IMR-90 (cell line): ENCODE data around the gene C16orf74. TPM values are rescaled to one million over a fixed set of nuclear protein-coding genes. Genes with fewer than 3 reads are reported as not detected.

Source experiments
- ATAC-seq: fragments of 200-7000 bp; cut with Tn5 transposase; 2 replicates; pipeline ENCODE4 v1.9.1; 2020; ENCODE audit warnings: low read depth, mild to moderate bottlenecking, moderate library complexity
- BruUV-seq: library from RNA; stranded (reverse); fragments of 400-500 nt; replicated peaks from 2 replicates; lab custom pipeline; 2021; lab: Mats Ljungman, UMichigan
- CTCF ChIA-PET: fragments of 300-600 bp; formaldehyde crosslinking; extraction: SDS; loops from one replicate; lab custom pipeline; 2021; ENCODE audit warnings: antibody characterized with exemption; lab: Yijun Ruan, JAX
- POLR2A ChIA-PET: fragments of 300-600 bp; sonication (Branson Sonifier 250); formaldehyde crosslinking; loops from one replicate; lab custom pipeline; 2022; ENCODE audit warnings: antibody characterized with exemption; ENCODE audit not compliant: unreplicated experiment; lab: Charles Lee
- DNase-seq: peaks from one replicate; pipeline ENCODE4 v3.0.0; 2013
- H2AFZ ChIP-seq: replicated peaks from 2 replicates; pipeline ENCODE3; 2013; ENCODE audit warnings: low read length, mild to moderate bottlenecking; ENCODE audit not compliant: poor library complexity
- H2AK5ac ChIP-seq: 2 replicates; pipeline ENCODE4 v1.6.1; 2013; ENCODE audit warnings: low read depth, low read length, inconsistent platforms
- H2AK9ac ChIP-seq: replicated peaks from 2 replicates; pipeline ENCODE3; 2013; ENCODE audit warnings: mild to moderate bottlenecking, low read depth, low read length, moderate library complexity; ENCODE audit not compliant: poor library complexity
- H2BK120ac ChIP-seq: 2 replicates; pipeline ENCODE4 v1.6.1; 2013; ENCODE audit warnings: low read depth, low read length, inconsistent platforms
- H2BK15ac ChIP-seq: 3 replicates; pipeline ENCODE4 v1.6.1; 2013; ENCODE audit warnings: low read depth, low read length, inconsistent platforms
- H2BK20ac ChIP-seq: 2 replicates; pipeline ENCODE4 v1.6.1; 2013; ENCODE audit warnings: low read depth, mild to moderate bottlenecking, inconsistent platforms, low read length, moderate library complexity
- H2BK5ac ChIP-seq: 2 replicates; pipeline ENCODE4 v1.6.1; 2013; ENCODE audit warnings: mild to moderate bottlenecking, low read depth, low read length, inconsistent platforms; ENCODE audit not compliant: poor library complexity, severe bottlenecking
- H3K14ac ChIP-seq: replicated peaks from 2 replicates; pipeline ENCODE4 v1.6.1; 2013; ENCODE audit warnings: low read depth, low read length, inconsistent platforms
- H3K18ac ChIP-seq: 2 replicates; pipeline ENCODE4 v1.6.1; 2013; ENCODE audit warnings: low read depth, low read length, control low read depth
- H3K23ac ChIP-seq: 2 replicates; pipeline ENCODE4 v1.6.1; 2013; ENCODE audit warnings: low read depth, low read length, inconsistent platforms
- H3K27ac ChIP-seq: 2 replicates; pipeline ENCODE4 v1.5.1; 2013; ENCODE audit warnings: mild to moderate bottlenecking, control low read depth, low read length; ENCODE audit not compliant: insufficient read depth
- H3K27me3 ChIP-seq: 2 replicates; pipeline ENCODE4 v1.6.1; 2013; ENCODE audit warnings: low read length; ENCODE audit not compliant: control insufficient read depth, insufficient read depth
- H3K36me3 ChIP-seq: 2 replicates; pipeline ENCODE4 v1.6.1; 2013; ENCODE audit warnings: low read length, mixed read lengths; ENCODE audit not compliant: control insufficient read depth, insufficient read depth
- H3K4ac ChIP-seq: 2 replicates; pipeline ENCODE4 v1.6.1; 2013; ENCODE audit warnings: low read depth, low read length, inconsistent platforms
- H3K4me1 ChIP-seq: 2 replicates; pipeline ENCODE4 v1.6.1; 2013; ENCODE audit warnings: low read length, mixed read lengths; ENCODE audit not compliant: control insufficient read depth, insufficient read depth
- H3K4me2 ChIP-seq: 2 replicates; pipeline ENCODE4 v1.6.1; 2013; ENCODE audit warnings: low read depth, mild to moderate bottlenecking, control low read depth, low read length, moderate library complexity
- H3K4me3 ChIP-seq: 2 replicates; pipeline ENCODE4 v1.5.1; 2013; ENCODE audit warnings: low read depth, mild to moderate bottlenecking, control low read depth, low read length, moderate library complexity; ENCODE audit not compliant: insufficient read depth
- H3K56ac ChIP-seq: 2 replicates; pipeline ENCODE4 v1.6.1; 2013; ENCODE audit warnings: low read length, inconsistent platforms; ENCODE audit not compliant: insufficient read depth; ENCODE audit errors: extremely low read depth
- H3K79me1 ChIP-seq, 2 experiments: 2 replicates each; pipeline ENCODE4 v1.6.1; 2013; ENCODE audit warnings: low read length in 2 of 2, inconsistent platforms in 1 of 2, low read depth in 1 of 2
- H3K9ac ChIP-seq: 2 replicates; pipeline ENCODE4 v1.6.1; 2013; ENCODE audit warnings: low read depth, low read length, control low read depth
- H3K9me1 ChIP-seq: 2 replicates; pipeline ENCODE4 v1.6.1; 2013; ENCODE audit warnings: low read length, inconsistent platforms; ENCODE audit not compliant: insufficient read depth
- H3K9me3 ChIP-seq: 2 replicates; pipeline ENCODE4 v1.6.1; 2013; ENCODE audit warnings: low read length; ENCODE audit not compliant: control insufficient read depth, insufficient read depth
- H4K20me1 ChIP-seq: 2 replicates; pipeline ENCODE4 v1.6.1; 2013; ENCODE audit warnings: low read length, inconsistent platforms; ENCODE audit not compliant: insufficient read depth
- H4K5ac ChIP-seq: 2 replicates; pipeline ENCODE4 v1.6.1; 2013; ENCODE audit warnings: mild to moderate bottlenecking, low read depth, low read length, control low read depth
- H4K8ac ChIP-seq, 2 experiments: 2 replicates each; pipeline ENCODE4 v1.6.1; 2013; ENCODE audit warnings: low read depth in 2 of 2, low read length in 2 of 2, control low read depth in 1 of 2, inconsistent platforms in 1 of 2
- H4K91ac ChIP-seq: 2 replicates; pipeline ENCODE4 v1.6.1; 2013; ENCODE audit warnings: low read depth, low read length, inconsistent platforms; ENCODE audit not compliant: insufficient read depth
- BHLHE40 ChIP-seq: fragments of 150-350 bp; IDR thresholded peaks from 2 replicates; pipeline ENCODE4 v1.6.1; 2016; ENCODE audit warnings: mild to moderate bottlenecking, low read depth, low read length
- CEBPB ChIP-seq: IDR thresholded peaks from 2 replicates; pipeline ENCODE4 v1.6.1; 2012; ENCODE audit warnings: low read depth, low read length, improper control_type of control experiment
- MAFK ChIP-seq: IDR thresholded peaks from 2 replicates; pipeline ENCODE4 v1.6.1; 2012; ENCODE audit warnings: low read depth, low read length, improper control_type of control experiment
- MAZ ChIP-seq: IDR thresholded peaks from 2 replicates; pipeline ENCODE4 v1.6.1; 2012; ENCODE audit warnings: low read depth, mild to moderate bottlenecking, low read length, improper control_type of control experiment, moderate library complexity, borderline replicate concordance
- NFE2L2 ChIP-seq: fragments of 150-350 bp; IDR thresholded peaks from 2 replicates; pipeline ENCODE4 v1.6.1; 2016; ENCODE audit warnings: low read depth, mild to moderate bottlenecking, low read length
- POLR2A ChIP-seq: IDR thresholded peaks from 2 replicates; pipeline ENCODE4 v1.6.1; 2012; ENCODE audit warnings: mild to moderate bottlenecking, low read depth, low read length
- RCOR1 ChIP-seq: IDR thresholded peaks from 2 replicates; pipeline ENCODE4 v1.6.1; 2012; ENCODE audit warnings: mild to moderate bottlenecking, low read length, improper control_type of control experiment; ENCODE audit not compliant: insufficient replicate concordance
- RFX5 ChIP-seq: IDR thresholded peaks from 2 replicates; pipeline ENCODE4 v1.8.0; 2012; ENCODE audit warnings: low read depth, mild to moderate bottlenecking, low read length, moderate library complexity
- WGBS, 2 experiments: methylation state at CpG; one replicate each; pipeline versions ENCODE4 v1.1.5 to v1.1.7; 2013; ENCODE audit warnings: missing lambda C conversion rate in 2 of 2; ENCODE audit not compliant: insufficient read length in 1 of 2; ENCODE audit errors: extremely low coverage in 2 of 2; 5-methylcytosine and 5-hydroxymethylcytosine counted together
- dilution Hi-C: fragments of 300-500 bp; cut with HindIII; formaldehyde crosslinking; loops from one replicate; pipeline ENCODE4 v1.14.3; 2018; ENCODE audit warnings: low sequenced_read_pairs; ENCODE audit not compliant: unreplicated experiment
- in situ Hi-C: fragments of 300-500 bp; cut with MboI; formaldehyde crosslinking; loops from 3 replicates; pipeline ENCODE4 v1.14.3; 2019; ENCODE audit warnings: low sequenced_read_pairs, inconsistent platforms, mixed read lengths
- intact Hi-C: fragments of 100-400 bp; cut with micrococcal nuclease; formaldehyde crosslinking; loops from 2 replicates; pipeline ENCODE4 v1.10.0; 2022
- polyA plus RNA-seq, 3 experiments: library from polyadenylated mRNA; depleted of rRNA; stranded (reverse); fragments of >200 nt; gene quantifications; 2 replicates each; pipeline ENCODE4 v1.2.3, GENCODE V29; 2012; ENCODE audit warnings: low replicate concordance in 1 of 3
- total RNA-seq: library from RNA; depleted of rRNA; stranded (reverse); fragments of >200 nt; gene quantifications from 2 replicates; pipeline ENCODE4 v1.2.3, GENCODE V29; 2012

Gene C16orf74
- total and polyA plus RNA-seq, 2 of the 4 experiments (the other 2 are of a cell fraction), result 4.5 to 12.2 TPM

DNA sequence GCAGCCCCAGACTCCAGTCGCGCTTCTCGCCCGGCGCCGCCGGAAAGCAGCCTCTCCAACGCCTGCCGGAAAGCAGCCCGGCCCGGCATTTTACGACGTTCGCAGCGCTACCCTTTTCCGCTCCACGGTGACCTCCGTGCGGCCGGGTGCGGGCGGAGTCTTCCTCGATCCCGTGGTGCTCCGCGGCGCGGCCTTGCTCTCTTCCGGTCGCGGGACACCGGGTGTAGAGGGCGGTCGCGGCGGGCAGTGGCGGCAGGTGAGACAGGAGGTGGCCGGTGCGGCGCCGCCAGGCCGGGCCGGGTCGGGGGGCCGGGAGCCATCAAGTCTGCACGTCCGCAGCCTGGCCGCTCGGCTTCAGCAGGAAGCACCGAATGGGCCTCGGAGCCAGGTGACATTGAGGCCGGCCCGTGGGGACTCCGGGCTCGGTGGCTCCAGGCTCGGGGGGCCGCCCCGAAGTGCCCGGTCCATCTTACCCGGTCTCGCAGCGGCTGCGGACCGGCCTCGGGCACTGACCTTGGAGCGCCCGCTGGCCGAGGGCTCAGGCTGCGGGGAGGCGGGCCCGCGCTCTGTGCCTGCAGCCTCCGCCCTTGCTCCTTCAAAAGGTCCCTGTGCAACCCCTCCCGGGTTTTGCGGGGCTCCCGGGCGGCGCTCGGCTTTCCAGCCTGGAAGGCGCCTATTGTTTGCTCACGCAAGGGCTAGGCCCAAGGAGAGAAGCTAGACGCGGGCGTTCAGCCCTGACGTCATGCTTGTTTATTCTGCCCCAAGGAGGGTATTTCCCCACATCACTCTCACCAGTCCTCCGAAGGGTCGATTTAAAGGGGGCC, 48.8 kb upstream of the C16orf74 start, which contains the start of the genes COX4I1 and EMC8:
Gene COX4I1 (plus strand): TSS at position 199 of the 824 bp plus-strand sequence. CDS start 1,511 bp downstream, outside the sequence.
Gene EMC8 (minus strand): TSS at position 48 of the 824 bp plus-strand sequence. CDS start 249 bp downstream, outside the sequence.
- BruUV-seq, result no TSS peak
- Histone ChIP-seq H3K9me3 (no peaks in the 10 kb centered on the region), H3K79me1 (peaks cover 54 to 69% of the 10 kb centered on the region in 2 experiments), H3K4me1 (peaks cover 2% of the 10 kb centered on the region; the same call in 1 of the 2 replicates), H3K27me3 (no peaks in the 10 kb centered on the region), H3K18ac (no peak within 1 kb of the TSS; the same call in 1 of the 2 replicates), H2BK15ac (no peak within 1 kb of the TSS), H3K4ac (peak within 1 kb of the TSS; percentile 76), H3K4me3 (peak within 1 kb of the TSS; percentile 94), H2AK5ac (peak within 1 kb of the TSS; percentile 86), H2AK9ac (peak within 1 kb of the TSS; percentile 95), H2BK5ac (peak within 1 kb of the TSS; percentile 64), H4K8ac (peak within 1 kb of the TSS; percentile 65 to 84; a peak in 3 of 4 replicates), H3K36me3 (peaks cover 44% of the 10 kb centered on the region), H2BK120ac (peak within 1 kb of the TSS; percentile 39; the same call in 1 of the 2 replicates), H4K5ac (peak within 1 kb of the TSS; percentile 19), H3K9ac (peak within 1 kb of the TSS; percentile 74), H3K9me1 (peaks cover 13% of the 10 kb centered on the region; the same call in 1 of the 2 replicates), H4K20me1 (peaks cover 67% of the 10 kb centered on the region), H2BK20ac (no peak within 1 kb of the TSS), H3K23ac (peak within 1 kb of the TSS; percentile 97), H4K91ac (peak within 1 kb of the TSS; percentile 38), H3K14ac (peak within 1 kb of the TSS; percentile 83), H3K56ac (peak within 1 kb of the TSS; percentile 87), H2AFZ (peak within 1 kb of the TSS; percentile 95), H3K27ac (peak within 1 kb of the TSS; percentile 74), H3K4me2 (peak within 1 kb of the TSS; percentile 100)
- intact Hi-C loops (loop anchor here (1.0 to 5.0 kb wide), 3 partner anchors 47 to 122 kb away; partner anchors contain the start of gene C16orf74), in situ Hi-C loops (loop anchor here (25.0 kb wide), 1 partner anchor 513 kb away; no protein-coding TSS in a partner anchor), dilution Hi-C loops (no loop called here)
- TF ChIP-seq BHLHE40, result no peak
- TF ChIP-seq MAZ, result peak; percentile 46; the same call in 1 of the 2 replicates
- TF ChIP-seq NFE2L2, result no peak
- peak; percentile 83 for TF ChIP-seq POLR2A
- peak; percentile 51; the same call in 1 of the 2 replicates for TF ChIP-seq CEBPB
- TF ChIP-seq RCOR1, result no peak
- no peak for TF ChIP-seq MAFK
- TF ChIP-seq RFX5, result no peak
- ATAC-seq, result peak; percentile 93
- DNase-seq, result peak; percentile 92
- CTCF ChIA-PET, result no interaction called here
- 0% methylated on average over 54 of the region's 87 CpGs; no CpG with 5 or more reads in 1 of the 2 experiments for WGBS, 2 experiments
- POLR2A ChIA-PET, result no interaction called here
